Astrocyte of the spinal cord (primary cell): Measurements from ENCODE around the gene MAP2K3.

Experiments used
- DNase-seq: peaks from one replicate; pipeline ENCODE4 v3.0.0; 2011; ENCODE audit warnings: low read depth, low spot score
- H3K4me3 ChIP-seq: 2 replicates; pipeline ENCODE4 v1.5.1; 2011; ENCODE audit warnings: low read depth, mild to moderate bottlenecking, low read length, moderate library complexity
- CTCF ChIP-seq: IDR thresholded peaks from 2 replicates; pipeline ENCODE4 v1.5.1; 2012; ENCODE audit warnings: low read depth, mild to moderate bottlenecking, low read length, inconsistent platforms
- in situ Hi-C: cut with HindIII; loops from 2 replicates; pipeline ENCODE4 v1.10.0; 2017; ENCODE audit warnings: low sequenced_read_pairs

MAP2K3 gene

GRCh38 chr17:21352221-21352980 is 67.9 kb downstream of the MAP2K3 start:
- TF ChIP-seq CTCF, result no peak
- in situ Hi-C loops, result no loop called here
- DNase-seq, result no peak
- no peak overlapping the region for H3K4me3 ChIP-seq

- no peak for DNase-seq
- in situ Hi-C loops, result no loop called here
- no peak overlapping the region for H3K4me3 ChIP-seq
- no peak for TF ChIP-seq CTCF
Measured at GRCh38 chr17:21352981-21353265, 68.4 kb downstream of the MAP2K3 start.

- no peak overlapping the region for H3K4me3 ChIP-seq
- DNase-seq, result no peak
- TF ChIP-seq CTCF, result no peak
- in situ Hi-C loops, result no loop called here
Measured at GRCh38 chr17:21353326-21354010, 69.0 kb downstream of the MAP2K3 start.

- DNase-seq, result no peak
- in situ Hi-C loops, result no loop called here
- no peak for TF ChIP-seq CTCF
- no peak overlapping the region for H3K4me3 ChIP-seq
Measured at GRCh38 chr17:21354796-21355385, 70.4 kb downstream of the MAP2K3 start.

- no peak for TF ChIP-seq CTCF
- in situ Hi-C loops, result no loop called here
- H3K4me3 ChIP-seq, result no peak overlapping the region
- DNase-seq, result no peak
Measured at GRCh38 chr17:21355586-21355985, 71.1 kb downstream of the MAP2K3 start.

- in situ Hi-C loops, result no loop called here
- no peak overlapping the region for H3K4me3 ChIP-seq
- TF ChIP-seq CTCF, result no peak
- DNase-seq, result no peak
Measured at GRCh38 chr17:21356537-21357127, 72.1 kb downstream of the MAP2K3 start.
